ENCODE measurements around the gene GRIK2. TPM values are rescaled to one million over a fixed set of nuclear protein-coding genes. Genes with fewer than 3 reads are reported as not detected.

GRIK2 gene
- total RNA-seq, 1 experiment from 2014 or later = 0.70 TPM

DNA sequence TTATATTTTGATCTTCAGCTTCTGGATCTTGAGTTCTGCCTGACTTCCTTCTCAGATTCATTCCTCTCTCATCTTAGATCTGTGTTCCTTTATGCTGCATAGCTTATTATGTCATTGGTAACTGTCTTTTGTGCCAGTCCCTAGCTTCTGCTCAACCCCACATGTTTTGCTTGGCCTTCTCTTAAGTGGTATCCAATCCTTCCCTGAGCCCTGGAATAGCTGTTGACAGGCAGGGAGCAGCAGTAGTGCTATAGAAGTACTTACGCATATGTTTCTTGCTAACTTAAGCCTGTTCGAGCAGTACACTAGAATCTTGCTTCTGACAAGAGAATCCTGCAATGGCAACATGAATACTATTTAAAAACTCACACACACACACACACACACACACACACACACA is 13.6 kb upstream of the GRIK2 start:
- Histone ChIP-seq H3K79me2 (ENCODE audit: insufficient read depth, low read length) (no peaks in the 10 kb centered on the region), H2AFZ (ENCODE audit: low read length) (no peak overlapping the region), H2BK20ac (ENCODE audit: low read depth, low read length, poor library complexity, severe bottlenecking) (no peak overlapping the region), H3T11ph (ENCODE audit: low read length) (no peak overlapping the region), H4K5ac (ENCODE audit: insufficient read length, low read depth, low read length) (no peak overlapping the region), H4K20me1 (ENCODE audit: control insufficient read depth, insufficient read depth, insufficient read length) (no peaks in the 10 kb centered on the region), H4K8ac (replicated peaks; ENCODE audit: insufficient read length, low read depth, low read length) (no peak overlapping the region), H2BK5ac (ENCODE audit: insufficient read length, low read length) (no peak overlapping the region), H2BK12ac (ENCODE audit: insufficient read length, low read depth, low read length) (no peak overlapping the region), H3K23me2 (ENCODE audit: insufficient read length, low read depth, low read length, poor library complexity, severe bottlenecking) (no peaks in the 10 kb centered on the region), H3K23ac (ENCODE audit: insufficient read length, low read depth, low read length) (no peak overlapping the region), H3K79me1 (ENCODE audit: insufficient read depth, low read depth, low read length, poor library complexity, severe bottlenecking) (no peaks in the 10 kb centered on the region), H2BK120ac (ENCODE audit: low read depth, low read length, poor library complexity, severe bottlenecking) (no peak overlapping the region), H3K4me1 (ENCODE audit: insufficient read depth, low read length) (no peaks in the 10 kb centered on the region), H3K9me3 (ENCODE audit: control insufficient read depth, low read depth, low read length) (no peaks in the 10 kb centered on the region), H3K27me3 (ENCODE audit: insufficient read depth, low read length) (no peaks in the 10 kb centered on the region), H3K4me2 (ENCODE audit: insufficient read depth, insufficient read length, low read length) (no peak overlapping the region), H4K91ac (ENCODE audit: insufficient read length, low read depth, low read length) (no peak overlapping the region), H3K27ac (ENCODE audit: insufficient read length, low read depth, low read length) (no peak overlapping the region), H3K4ac (ENCODE audit: low read depth, low read length) (no peak overlapping the region), H3K14ac (ENCODE audit: insufficient read depth, low read length) (no peak overlapping the region), H2BK15ac (ENCODE audit: low read depth, low read length) (no peak overlapping the region), H3K56ac (ENCODE audit: insufficient read length, low read depth, low read length) (no peak overlapping the region), H3K9ac (ENCODE audit: extremely low read depth, insufficient read length, low read length) (no peak overlapping the region), H2AK5ac (ENCODE audit: insufficient read length, low read length) (no peak overlapping the region), H3K18ac (ENCODE audit: insufficient read length, low read depth, low read length) (no peak overlapping the region)
- no peak for DNase-seq
- no peak overlapping the region for H3K27ac Mint-ChIP-seq
- H3K4me1 Mint-ChIP-seq = no peaks in the 10 kb centered on the region; a peak in 1 of 4 replicates
- no CpG with 5 or more reads among the region's 2 CpGs for WGBS (ENCODE audit: extremely low coverage, insufficient read length, low lambda C conversion rate)
- no peaks in the 10 kb centered on the region for H3K36me3 Mint-ChIP-seq (ENCODE audit: insufficient read depth in 1 of 3, low read depth in 3 of 3)
- H3K9me3 Mint-ChIP-seq = no peaks in the 10 kb centered on the region
- H3K4me3 Mint-ChIP-seq = no peak overlapping the region
- H3K27me3 Mint-ChIP-seq (ENCODE audit: low read depth) = no peaks in the 10 kb centered on the region
- TF ChIP-seq, protein P1, sequence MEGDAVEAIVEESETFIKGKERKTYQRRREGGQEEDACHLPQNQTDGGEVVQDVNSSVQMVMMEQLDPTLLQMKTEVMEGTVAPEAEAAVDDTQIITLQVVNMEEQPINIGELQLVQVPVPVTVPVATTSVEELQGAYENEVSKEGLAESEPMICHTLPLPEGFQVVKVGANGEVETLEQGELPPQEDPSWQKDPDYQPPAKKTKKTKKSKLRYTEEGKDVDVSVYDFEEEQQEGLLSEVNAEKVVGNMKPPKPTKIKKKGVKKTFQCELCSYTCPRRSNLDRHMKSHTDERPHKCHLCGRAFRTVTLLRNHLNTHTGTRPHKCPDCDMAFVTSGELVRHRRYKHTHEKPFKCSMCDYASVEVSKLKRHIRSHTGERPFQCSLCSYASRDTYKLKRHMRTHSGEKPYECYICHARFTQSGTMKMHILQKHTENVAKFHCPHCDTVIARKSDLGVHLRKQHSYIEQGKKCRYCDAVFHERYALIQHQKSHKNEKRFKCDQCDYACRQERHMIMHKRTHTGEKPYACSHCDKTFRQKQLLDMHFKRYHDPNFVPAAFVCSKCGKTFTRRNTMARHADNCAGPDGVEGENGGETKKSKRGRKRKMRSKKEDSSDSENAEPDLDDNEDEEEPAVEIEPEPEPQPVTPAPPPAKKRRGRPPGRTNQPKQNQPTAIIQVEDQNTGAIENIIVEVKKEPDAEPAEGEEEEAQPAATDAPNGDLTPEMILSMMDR (conservative IDR thresholded peaks at IDR 0.05) = no peak

Data from H9 (cell line).